ENCODE results near the gene SVIL.
"Not testable (repeated sequence)": the region's sequence is repeated elsewhere in the genome, so short reads cannot be mapped to it uniquely, and the experiment has no call there.

SVIL gene

DNA sequence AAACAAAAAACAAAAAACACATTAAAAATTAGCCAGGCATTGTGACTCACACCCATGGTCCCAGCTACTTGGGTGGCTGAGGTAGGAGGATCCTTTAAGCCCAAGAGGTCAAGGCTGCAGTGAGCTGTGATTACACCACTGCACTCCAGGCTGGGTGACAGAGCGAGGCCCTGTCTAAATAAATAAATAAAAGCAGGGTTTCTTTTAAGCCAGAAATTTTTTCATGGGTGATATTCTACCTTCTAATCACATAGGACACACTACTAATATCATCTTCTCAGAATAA is 14.2 kb upstream of the SVIL start:
- no peak for DNase-seq (ENCODE audit: low spot score)

DNA sequence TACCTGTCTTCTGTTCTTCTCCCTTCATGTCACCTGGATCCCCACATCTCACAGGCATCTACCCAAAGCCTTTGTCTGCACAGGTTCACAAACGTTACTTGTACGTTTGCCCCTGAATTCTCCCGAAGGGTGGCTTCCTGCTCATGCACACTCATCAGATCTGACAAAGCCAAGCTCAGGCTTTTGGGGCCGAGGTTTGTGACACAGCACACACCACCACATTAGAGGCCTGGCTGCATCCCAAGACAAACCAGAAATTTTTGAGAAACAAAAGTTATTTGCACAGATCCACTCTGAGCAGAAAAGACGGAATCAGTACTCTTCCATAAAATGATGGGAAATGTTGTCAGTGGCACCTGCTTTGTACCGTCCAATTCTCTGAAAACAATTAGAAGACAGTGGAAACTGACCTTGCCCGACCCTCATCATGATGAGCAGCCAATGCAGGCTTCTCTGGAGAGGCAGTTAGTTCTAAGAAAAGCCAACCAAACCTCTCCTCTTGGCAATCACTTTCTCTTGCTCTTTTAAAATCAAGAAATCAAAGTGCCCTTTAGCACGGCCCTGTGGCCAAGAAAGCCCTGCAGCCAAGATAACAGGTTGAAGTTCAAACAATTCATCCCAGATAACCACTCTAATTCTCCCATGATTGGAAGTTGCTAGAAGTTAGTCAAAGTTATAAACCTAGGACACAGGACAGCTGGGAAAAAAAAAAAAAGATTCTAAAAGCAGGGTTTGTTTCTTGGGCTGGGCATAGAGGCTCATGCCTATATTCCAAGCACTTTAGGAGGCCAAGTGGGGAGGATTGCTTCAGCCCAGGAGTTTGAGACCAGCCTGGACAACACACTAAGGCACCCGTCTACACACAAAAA is 13.6 kb upstream of the SVIL start:
- no peak for DNase-seq (ENCODE audit: low spot score)

DNA sequence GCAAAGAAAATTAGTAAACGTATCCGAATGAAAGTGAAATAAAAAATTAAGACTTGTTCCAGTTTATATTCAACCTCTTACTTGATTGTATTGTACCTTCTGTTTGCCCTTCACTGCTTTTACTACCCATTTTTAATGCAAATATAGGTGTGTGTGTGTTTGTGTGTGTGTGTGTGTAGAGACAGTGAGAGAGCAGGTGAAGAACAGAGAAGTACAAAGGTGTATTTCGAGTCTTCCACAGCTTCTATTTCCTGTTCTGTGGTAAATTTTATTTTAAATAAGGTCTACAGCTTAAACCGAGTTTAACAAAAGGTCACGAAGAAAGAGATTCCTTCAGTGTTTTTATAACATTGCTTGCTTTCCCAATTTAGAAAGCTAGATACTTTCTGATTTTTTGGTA is 12.7 kb upstream of the SVIL start:
- DNase-seq (ENCODE audit: low spot score): no peak

DNA sequence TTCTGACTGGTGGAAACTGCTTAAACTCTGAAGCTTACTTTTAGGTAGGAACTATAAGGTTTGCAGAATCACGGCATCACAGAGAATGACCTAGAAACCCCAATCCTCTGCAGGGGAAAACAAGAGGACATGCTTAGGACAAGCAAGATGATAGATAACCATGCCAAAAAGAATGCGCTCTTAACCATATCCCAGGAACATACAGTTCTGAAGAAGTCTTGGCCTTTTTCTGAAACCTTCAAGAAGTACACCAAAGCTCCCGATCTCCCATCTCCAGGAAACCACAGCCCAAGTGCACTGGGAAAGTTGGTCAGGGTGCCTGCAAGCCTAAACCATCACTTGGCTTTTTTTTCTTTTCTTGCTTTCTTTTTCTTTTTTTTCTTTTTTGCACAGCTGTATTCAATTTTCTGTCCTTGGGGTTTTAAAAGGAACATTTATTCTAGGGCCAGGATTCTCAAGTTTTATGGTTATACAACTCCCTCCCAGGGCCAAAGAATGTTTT is 12.2 kb upstream of the SVIL start:
- DNase-seq (ENCODE audit: low spot score): no peak

DNA sequence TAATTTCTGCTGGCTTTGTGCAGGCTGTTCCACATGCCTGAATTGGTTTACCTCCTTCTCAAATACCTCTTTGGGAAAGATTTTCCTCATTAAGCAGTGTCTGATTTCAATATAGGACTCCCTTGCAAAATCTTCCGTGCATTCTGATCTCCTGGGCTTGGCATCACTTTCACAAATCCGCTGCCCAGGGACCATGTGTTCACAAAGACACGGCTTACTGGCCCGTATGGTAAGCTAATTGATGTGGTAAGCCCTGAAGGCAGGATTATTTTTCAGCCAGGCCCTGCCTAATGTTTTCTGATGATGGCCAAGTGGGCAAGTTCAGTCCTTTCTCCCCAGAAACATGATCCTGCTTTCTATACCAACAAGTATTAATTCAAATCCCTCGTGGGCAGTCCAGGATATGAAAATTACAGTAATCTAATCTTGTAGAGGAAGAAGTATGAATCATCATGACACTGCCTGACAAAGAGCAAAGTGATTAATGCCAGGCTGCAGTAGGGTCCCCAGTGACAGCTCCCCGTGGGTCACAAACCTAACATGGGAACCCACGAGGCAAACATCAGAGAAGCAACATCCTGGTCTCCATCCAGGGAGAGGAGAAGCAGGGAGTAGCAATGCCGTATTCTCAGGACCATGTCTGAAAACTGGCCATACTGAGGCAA is 11.6 kb upstream of the SVIL start:
- DNase-seq (ENCODE audit: low spot score): no peak

DNA sequence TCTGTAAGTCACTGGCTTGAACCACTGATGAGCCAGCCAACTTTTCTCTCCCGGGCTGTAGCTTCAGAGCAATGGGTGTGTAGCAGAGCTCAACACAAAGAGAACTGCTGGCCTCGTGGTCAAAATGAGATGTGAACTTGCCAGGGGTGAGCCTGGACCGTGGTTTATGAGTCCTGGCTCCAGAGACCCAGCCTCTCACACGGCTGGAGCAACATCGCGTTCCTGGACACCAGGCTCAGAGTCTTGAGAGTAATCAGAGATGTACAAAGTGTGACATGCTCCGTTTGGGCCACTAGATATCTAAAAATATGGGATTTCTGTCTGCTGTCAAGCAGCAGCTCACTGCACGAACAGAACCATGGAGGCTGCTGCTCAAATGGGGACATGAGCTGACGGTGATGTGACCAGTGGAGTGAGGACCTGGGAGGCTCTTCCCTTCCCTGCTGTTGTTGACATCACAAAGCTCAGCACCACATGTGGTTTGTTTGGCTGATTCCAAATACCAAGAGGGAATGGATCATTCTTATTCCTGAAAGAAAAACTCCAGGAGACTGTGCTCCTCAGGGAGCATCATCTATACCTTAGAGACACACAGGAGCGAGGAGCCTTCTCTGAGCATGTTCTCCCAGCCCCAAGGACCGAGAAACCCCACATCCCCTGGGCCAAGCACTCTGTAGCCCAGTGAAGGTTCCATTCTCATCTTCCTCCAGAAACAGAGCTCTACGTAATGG is 9.2 kb upstream of the SVIL start:
- DNase-seq (ENCODE audit: low spot score): no peak

DNA sequence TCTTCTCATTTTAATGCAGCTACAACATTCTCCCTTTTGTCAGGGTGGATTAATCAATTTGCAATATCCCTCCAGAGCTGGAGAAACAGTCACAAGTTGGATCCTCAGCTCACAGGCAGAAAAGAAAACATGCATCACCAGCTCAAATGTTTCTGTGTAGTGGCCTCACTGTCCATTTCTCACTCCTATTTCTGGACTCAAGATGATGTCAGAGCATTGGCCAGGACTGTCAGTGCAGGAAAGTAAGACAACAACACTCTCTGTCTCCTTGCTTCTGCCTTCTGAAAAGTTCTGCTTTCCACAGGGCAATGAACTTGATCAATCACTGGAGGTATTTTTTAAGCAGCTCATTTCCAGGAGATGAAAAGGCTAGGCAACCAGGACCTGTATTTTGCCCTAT is 8.2 kb upstream of the SVIL start:
- no peak for DNase-seq (ENCODE audit: low spot score)

DNA sequence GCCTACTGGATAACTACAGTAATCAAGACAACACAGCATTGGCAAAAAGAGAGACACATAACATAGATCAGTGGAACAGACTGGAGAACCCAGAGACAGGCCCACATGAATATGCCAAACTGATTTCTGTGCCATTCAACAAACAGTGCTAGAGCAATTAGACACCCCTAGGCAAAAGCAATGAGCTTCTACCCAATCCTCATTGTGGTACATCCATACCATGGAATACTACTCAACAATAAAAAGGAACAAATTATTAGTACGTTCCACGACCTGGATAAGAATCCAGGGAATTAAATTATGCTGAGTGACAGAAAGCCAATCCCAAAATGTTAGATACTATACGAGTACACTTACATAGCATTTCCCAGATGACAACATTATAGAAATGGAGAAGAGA is 2.8 kb upstream of the SVIL start:
- DNase-seq (ENCODE audit: low spot score): no peak

DNA sequence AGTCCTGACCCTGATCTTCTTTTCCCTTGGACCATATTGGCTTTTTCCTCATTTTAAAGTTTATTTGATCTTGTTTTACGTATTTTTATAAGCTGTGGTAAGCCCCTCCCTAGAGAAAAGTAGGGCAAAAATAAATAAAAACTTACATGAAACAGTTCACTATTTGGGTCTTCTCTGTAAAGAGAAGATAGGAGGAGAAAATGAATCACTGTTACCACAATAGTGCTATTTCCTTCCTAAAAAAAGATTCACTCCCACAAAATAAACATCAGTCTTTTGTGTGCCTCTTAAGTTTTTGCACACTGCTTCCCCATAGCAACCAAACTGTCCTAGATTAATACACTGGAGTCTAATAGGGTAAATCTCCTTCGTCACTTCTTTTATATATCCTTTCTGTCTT is 1.4 kb upstream of the SVIL start:
- DNase-seq (ENCODE audit: low spot score): no peak

DNA sequence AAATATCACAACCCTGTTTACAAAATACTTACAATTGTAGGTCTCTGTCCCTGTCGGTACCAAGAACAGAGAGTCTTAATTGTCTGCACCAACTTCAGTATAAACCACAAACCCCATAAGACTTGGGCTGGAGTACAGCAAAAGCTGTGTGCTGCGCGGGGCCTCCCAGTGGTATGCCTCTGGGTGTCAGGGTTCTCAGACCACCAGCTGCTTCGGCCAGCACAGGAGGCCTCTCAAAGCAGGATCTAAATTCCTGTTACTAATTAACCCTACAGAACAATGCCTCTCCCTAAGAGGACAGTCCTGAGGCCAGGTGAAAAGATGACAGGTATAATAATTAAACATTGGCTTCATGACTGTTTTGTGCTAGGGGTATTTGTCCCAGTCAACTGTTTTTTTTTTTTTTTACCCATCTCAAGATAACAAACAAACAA is 957 bp upstream of the SVIL start:
- no peak for DNase-seq (ENCODE audit: low spot score)

DNA sequence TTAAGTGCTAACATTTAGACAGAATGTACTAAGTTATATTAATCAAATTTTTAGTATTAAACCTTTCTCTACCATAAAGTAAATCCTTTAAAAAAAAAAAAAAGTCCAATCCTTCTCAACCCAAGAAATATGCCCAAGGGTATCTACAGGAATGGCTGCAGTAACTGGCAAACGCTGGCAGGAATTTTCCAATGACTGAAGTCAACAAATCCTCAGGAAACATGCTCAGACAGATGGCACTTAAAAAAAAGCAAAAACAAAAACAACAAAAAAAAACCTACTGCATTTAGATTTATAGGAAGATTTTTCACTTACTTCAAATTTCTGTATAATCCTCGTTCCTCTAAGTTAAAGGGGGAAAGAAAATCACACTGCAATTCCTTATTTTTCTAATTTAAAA is 666 bp downstream of the SVIL start:
- no peak for DNase-seq (ENCODE audit: low spot score)

DNA sequence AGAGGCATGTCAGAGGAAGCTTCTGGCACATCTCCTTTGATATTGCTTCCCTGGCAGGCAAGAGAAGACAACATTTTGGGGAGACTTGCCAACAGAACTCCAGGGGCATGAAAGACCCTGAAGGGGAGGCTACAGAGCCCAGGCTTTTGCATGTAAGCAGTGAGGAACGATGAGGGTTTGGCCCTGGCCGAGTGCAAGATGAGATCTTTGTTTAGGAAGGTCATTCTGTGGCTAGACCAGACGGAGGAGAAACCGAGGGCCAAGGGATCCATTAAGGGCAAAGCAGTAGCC is 3.8 kb downstream of the SVIL start:
- no peak for DNase-seq (ENCODE audit: low spot score)

DNA sequence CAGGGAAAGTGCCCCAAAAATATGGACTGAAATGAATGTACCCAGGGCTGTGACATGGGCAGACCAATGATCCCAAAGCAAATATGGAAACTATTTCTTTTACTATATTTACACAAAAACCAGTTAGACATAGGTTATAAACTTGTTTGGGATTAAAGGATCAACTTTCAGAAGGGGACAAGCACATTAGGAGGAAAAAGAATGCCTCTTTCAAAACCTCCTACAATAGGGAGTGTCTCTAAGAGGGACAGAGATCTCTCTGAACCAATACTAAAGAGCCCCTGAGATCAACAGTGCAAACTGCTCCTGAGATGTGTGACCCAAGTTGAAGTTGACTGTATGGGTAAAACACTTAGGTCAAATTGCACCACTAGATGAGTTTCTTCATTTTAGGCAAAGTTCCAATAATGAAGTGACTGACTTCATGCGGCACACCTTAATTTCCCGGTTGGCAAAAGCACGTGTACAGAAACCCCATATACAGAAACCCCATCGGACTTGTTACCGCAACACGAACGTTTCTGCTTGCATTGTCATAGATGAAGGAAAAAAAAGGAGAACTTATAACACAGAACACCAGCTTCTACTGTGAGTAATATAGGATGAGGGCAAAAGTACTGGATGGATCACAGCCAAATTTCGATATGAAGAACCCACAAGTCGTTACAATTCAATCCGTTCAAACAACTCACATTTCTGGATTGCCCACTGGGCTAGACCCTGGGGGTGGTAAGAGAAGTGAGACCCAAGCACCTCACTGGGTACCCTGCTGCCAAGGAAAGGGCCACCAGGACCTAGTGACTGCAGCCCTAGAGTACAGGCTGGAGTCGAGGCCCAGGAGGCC is 4.3 kb downstream of the SVIL start:
- no peak for DNase-seq (ENCODE audit: low spot score)

DNA sequence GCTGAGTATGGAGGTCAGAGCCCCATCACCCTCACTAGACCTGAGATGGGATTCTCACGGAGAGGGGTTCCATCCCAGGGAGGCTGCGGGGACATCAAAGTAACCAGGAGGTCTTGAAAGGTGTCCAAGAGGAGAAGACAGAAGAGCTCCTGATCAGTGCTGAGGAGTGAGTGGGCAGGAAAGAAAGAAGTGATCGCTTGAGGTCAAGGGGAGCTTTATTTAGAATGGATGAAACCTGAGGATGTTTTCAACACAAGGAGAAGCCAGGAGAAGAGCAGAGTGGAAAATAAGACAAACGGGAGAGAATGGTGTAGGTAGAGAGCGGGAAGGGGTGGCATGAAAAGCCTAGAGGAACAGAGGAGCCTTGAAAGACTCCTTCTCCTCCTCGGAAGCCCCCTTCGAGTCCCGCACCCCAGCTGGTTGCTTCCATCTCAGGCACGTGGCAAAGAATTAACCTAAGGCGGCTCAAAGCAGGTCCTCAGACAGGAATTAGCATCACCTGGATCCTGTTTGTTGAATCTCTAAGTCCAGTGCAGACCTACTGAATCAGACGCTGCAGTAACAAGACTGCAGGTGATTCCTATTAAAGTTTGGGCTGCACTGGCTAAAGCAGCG is 5.8 kb downstream of the SVIL start:
- DNase-seq (ENCODE audit: low spot score): no peak

DNA sequence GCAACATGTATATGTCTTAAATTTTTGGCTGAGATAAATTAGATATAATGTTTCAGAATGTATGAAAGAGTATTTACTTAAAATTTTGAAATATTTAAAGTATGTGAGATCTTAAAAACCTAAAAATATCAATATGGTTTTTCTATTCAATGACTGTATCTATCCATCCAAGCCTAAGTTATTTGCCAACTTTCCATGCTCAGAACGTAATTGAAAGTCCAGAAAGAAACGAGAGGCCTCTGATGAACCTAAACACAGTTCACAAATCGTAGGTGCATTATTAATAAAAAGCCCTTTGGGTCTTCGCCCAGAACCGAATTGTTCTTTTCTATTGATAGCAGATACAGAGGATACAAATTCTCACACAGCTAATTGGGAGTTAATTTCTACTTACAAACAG is 6.5 kb downstream of the SVIL start:
- DNase-seq (ENCODE audit: low spot score): no peak

DNA sequence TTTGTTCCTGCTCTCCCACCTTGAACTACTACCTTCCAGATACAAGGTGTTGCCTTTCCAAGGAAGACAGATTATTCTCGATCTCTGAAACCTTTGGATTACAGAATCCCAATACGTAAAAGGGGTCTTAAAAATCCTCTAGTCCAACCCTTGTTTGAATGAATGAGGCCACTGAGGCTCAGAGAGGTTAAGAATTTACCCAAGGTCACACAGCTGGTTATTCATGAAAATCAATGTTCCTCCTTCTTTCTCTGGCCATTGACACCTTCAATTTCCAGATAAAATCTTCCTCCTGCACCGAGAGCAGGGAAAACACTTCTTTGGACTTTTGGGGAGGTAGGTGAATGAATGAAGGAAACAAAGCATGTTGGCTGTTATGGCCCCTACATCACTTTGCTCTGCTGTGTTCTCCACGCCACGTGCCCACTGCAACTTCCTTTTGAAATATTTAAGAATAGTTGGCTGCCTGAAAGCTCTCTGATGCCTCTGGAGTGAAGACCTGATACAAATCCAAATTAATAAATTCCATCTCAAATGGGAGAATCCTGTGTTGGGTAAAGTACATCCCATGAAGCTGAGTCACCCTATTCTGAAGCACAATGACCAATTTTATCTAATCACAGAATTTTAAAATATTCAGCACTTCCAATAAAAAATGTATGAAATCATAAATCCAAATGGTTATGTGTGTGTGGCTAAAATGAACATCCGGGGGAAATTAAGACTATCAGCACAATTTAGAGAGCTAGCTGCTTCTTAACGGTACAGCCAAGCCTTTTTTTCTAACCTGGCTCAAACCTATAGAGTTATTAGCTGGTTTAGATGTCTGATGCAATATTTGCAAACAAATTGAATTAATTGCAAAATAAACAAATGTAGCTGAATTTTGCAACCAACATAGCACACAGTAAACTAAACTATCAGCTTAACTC is 7.3 kb downstream of the SVIL start:
- DNase-seq (ENCODE audit: low spot score): no peak

DNA sequence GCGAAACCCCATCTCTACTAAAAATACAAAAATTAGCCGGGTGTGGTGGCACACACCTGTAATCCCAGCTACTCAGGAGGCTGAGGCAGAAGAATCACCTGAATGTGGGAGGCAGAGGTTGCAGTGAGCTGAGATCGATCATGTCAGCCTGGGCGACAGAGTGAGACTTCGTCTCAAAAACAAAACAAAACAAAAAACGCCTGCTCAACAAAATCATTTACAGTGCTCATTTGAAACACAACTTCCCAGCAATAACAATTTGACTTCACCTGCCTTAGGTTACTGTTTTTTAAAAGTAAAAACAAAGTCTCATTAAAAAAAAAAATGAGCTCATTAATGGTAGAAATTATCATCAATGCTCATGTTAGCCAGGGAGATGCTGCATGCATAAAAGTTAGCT is 10.4 kb downstream of the SVIL start:
- not testable (repeated sequence) for DNase-seq (ENCODE audit: low spot score)

DNA sequence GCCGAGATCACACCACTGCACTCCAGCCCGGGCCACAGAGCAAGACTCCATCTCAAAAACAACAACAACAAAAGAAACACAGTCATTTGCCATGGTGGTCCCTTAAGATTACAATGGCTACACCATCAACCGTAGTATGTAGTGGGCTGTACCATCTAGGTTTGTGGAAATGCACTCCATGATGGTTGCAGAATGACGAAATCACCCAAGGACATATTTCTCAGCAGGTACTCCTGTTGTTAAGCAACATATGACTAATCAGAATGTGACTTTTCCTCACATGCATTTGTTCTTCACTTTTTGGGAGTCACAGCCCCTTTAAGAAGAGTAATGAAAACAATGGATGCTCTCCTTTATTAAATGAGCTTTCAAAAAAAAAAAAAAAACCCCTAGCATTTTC is 11.0 kb downstream of the SVIL start:
- DNase-seq (ENCODE audit: low spot score): no peak

DNA sequence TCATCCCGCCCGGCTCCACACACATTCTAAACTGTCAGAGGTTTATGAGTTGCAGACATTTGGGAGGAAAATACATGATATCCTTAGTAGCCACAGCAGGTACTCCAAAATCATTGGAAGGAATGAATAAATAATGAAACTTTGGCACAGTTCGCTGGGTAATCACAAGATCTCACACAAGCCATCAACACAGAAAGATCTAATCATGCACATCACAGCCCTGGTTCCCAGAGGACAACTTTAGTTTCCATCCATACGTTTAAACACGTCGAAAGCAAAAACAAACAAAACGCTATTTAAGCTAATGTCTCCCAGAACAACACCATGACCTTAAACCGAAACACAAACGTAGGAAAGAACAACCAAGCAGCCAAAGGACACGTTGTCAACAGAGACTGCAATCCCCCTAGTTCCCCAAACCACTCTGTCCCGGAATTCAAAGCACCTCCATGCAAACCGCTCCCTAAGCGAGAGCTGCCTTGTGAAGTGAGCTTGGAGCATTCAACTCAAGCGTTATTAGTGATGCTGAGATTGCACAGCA is 12.3 kb downstream of the SVIL start:
- no peak for DNase-seq (ENCODE audit: low spot score)

DNA sequence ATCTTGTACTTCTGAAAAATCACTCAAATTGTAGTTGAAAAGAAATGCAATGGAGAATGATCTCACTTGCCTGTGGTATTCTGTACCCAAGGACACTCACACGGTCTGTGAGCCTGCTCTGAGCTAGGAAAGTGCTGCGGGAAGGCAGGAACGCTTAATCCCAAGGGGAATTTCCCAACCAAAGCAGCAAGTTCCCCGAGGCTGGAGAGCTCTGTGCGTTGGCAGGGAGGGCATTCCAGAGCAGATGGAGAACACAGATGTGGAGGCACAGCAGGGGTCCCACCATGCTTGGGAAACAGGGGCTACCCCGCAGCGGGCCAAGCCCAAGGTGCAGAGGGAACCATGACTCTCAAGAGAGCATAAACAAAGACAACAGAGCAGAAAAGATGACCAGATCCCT is 13.6 kb downstream of the SVIL start:
- DNase-seq (ENCODE audit: low spot score): no peak

All from hematopoietic multipotent progenitor cell treated with erythropoietin and hydrocortisone succinate and interleukin-3 and kit ligand, for 15 days (in vitro differentiated cells).